GM12864 (cell line): ENCODE measurements around the gene RPS25.
A peak's percentile ranks its signal among the peaks of the same experiment; 100 is the strongest.

Source experiments
- DNase-seq: peaks from one replicate; pipeline ENCODE4 v3.0.0-alpha.2; 2011; ENCODE audit warnings: low read depth
- H3K4me3 ChIP-seq: 2 replicates; pipeline ENCODE4 v1.5.1; 2011; ENCODE audit warnings: mild to moderate bottlenecking, low read depth, low read length, control low read depth
- CTCF ChIP-seq: IDR thresholded peaks from 2 replicates; pipeline ENCODE4 v1.5.1; 2011; ENCODE audit warnings: low read depth, mild to moderate bottlenecking, moderate library complexity, low read length, control low read depth, inconsistent platforms; ENCODE audit errors: missing control alignments

Gene RPS25

GRCh38 chr11:119057000-119057769, 39.0 kb upstream of the RPS25 start, which contains the start of gene HYOU1:
Gene HYOU1, minus strand, starts transcription at chr11:119057205. Its CDS starts 1,045 bp downstream, at chr11:119056160.
- peak; percentile 86 for DNase-seq
- peak; percentile 13 for TF ChIP-seq CTCF
- peak within 1 kb of the TSS; percentile 87 for H3K4me3 ChIP-seq

GRCh38 chr11:119056421-119056999, 38.4 kb upstream of the RPS25 start:
- no peak for DNase-seq
- peak overlapping the region; percentile 68 for H3K4me3 ChIP-seq
- TF ChIP-seq CTCF: no peak

GRCh38 chr11:119055901-119056300, 37.8 kb upstream of the RPS25 start:
- no peak for TF ChIP-seq CTCF
- DNase-seq: no peak
- H3K4me3 ChIP-seq: peak overlapping the region; percentile 68

- DNase-seq: no peak
- no peak for TF ChIP-seq CTCF
- no peak overlapping the region for H3K4me3 ChIP-seq
Observed at GRCh38 chr11:119054418-119054817, 36.3 kb upstream of the RPS25 start.

GRCh38 chr11:119052163-119052814, 34.1 kb upstream of the RPS25 start:
- no peak overlapping the region for H3K4me3 ChIP-seq
- no peak for DNase-seq
- TF ChIP-seq CTCF: no peak

GRCh38 chr11:119051440-119052162, 33.5 kb upstream of the RPS25 start:
- peak overlapping the region; percentile 5 for H3K4me3 ChIP-seq
- no peak for DNase-seq
- no peak for TF ChIP-seq CTCF
